Measurements from ENCODE around the gene MYEOV. TPM values are rescaled to one million over a fixed set of nuclear protein-coding genes. Genes with fewer than 3 reads are reported as not detected.

Gene MYEOV
- total RNA-seq, 1 donor from 2014 or later, result not detected

DNA sequence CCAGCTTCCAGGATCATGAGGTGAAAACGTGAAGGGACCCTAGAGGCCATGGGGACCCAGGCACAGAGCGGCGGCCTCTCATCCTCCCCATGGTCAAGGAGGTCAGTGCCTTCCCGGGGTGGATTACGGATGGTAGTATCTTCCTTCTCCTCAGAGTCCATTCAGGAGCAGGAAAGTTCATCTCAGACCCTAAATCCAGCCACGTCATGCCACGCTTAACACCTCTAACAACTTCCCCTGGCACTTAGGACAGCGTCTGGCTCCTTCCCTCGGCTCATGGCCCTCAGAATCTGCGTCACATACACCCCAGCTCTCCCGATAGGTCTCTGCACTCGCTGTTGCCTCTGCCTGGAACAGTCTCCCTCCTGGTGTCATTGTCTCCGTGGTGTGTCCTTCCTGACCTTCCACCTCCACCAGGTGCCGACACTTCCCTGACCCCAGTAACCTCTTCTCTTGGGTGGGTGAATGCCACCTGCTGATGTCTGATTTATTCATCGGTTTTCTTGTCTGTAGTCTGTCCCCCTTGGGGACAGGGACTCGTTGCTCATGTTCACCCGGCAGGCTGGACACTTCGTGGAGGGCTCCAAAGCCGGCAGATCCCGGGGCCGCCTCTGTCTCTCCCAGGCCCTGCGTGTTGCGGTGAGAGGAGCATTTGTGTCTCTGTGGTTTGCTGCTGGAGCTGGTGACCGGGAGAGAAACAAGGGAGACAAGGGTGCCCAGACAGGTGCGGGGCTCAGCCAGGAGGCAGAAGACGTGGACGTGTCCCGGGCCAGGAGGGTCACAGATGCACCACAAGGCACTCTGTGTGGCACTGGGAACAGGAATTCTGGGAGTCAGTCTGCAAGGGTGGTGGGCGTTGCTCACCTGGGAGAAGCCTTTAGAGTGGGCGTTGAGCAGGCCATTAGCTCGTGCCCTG is 1.4 kb downstream of the MYEOV start:
- no peak for DNase-seq (ENCODE audit: low spot score)
- no peaks in the 10 kb centered on the region for H3K36me3 Mint-ChIP-seq (ENCODE audit: low read depth, unreplicated experiment)
- no peak overlapping the region for H3K4me3 Mint-ChIP-seq (ENCODE audit: unreplicated experiment)
- no peak overlapping the region for H3K27ac Mint-ChIP-seq (ENCODE audit: unreplicated experiment)
- H3K9me3 Mint-ChIP-seq (ENCODE audit: unreplicated experiment), result no peaks in the 10 kb centered on the region
- H3K27me3 Mint-ChIP-seq (ENCODE audit: unreplicated experiment), result peaks cover 8% of the 10 kb centered on the region
- peaks cover 6% of the 10 kb centered on the region for H3K4me1 Mint-ChIP-seq (ENCODE audit: unreplicated experiment)
- TF ChIP-seq, protein P1, sequence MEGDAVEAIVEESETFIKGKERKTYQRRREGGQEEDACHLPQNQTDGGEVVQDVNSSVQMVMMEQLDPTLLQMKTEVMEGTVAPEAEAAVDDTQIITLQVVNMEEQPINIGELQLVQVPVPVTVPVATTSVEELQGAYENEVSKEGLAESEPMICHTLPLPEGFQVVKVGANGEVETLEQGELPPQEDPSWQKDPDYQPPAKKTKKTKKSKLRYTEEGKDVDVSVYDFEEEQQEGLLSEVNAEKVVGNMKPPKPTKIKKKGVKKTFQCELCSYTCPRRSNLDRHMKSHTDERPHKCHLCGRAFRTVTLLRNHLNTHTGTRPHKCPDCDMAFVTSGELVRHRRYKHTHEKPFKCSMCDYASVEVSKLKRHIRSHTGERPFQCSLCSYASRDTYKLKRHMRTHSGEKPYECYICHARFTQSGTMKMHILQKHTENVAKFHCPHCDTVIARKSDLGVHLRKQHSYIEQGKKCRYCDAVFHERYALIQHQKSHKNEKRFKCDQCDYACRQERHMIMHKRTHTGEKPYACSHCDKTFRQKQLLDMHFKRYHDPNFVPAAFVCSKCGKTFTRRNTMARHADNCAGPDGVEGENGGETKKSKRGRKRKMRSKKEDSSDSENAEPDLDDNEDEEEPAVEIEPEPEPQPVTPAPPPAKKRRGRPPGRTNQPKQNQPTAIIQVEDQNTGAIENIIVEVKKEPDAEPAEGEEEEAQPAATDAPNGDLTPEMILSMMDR (IDR thresholded peaks at IDR 0.05; ENCODE audit: unreplicated experiment), result no peak

DNA sequence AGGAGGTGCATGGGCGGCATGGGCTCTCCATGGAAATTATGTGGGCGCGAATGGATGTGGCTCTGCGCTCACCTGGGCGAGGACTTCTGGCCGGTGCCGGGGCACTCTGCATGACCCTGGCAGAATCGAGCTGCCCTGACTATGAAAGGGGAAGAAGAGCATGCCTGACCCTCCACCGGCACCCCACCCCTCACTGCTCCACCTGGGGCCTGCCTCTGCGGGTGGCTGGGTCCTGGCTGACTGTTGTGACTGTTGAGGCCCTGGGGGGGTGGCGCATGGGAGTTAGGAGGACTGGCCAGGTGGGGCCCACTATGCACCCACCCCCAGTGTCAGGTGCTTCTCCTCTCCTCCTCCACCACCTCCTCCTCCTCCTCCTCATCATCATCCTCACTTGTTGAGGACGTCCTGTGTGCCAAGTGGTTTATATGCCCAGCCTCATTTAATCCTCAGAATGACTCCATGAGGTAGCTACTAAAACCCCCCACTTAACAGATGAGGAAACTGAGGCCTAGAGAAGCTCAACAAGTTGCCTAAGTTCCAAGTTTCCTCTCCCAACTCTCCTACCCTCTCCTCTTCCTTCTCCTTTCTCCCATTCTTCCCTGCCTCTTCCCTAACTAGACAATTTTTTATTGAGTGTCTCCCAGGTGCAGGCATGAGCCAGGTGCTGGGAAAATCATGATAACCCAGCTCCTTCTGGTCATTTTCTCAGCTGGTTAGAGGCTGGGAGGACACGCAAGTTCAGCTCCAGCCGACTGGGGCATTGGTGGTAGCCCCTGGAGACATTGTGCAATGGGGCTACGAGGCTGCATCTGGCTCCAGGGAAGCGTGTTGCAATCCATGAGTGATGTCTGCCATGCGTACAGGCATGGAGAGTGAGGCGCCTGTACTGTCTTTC is 2.3 kb downstream of the MYEOV start:
- DNase-seq (ENCODE audit: low spot score), result no peak
- TF ChIP-seq, protein P1 (IDR thresholded peaks at IDR 0.05; ENCODE audit: unreplicated experiment), result no peak
- no peak overlapping the region for H3K4me3 Mint-ChIP-seq (ENCODE audit: unreplicated experiment)
- H3K9me3 Mint-ChIP-seq (ENCODE audit: unreplicated experiment), result no peaks in the 10 kb centered on the region
- H3K27ac Mint-ChIP-seq (ENCODE audit: unreplicated experiment), result no peak overlapping the region
- H3K27me3 Mint-ChIP-seq (ENCODE audit: unreplicated experiment), result peaks cover 16% of the 10 kb centered on the region
- H3K36me3 Mint-ChIP-seq (ENCODE audit: low read depth, unreplicated experiment), result peaks cover 7% of the 10 kb centered on the region
- peaks cover 6% of the 10 kb centered on the region for H3K4me1 Mint-ChIP-seq (ENCODE audit: unreplicated experiment)

DNA sequence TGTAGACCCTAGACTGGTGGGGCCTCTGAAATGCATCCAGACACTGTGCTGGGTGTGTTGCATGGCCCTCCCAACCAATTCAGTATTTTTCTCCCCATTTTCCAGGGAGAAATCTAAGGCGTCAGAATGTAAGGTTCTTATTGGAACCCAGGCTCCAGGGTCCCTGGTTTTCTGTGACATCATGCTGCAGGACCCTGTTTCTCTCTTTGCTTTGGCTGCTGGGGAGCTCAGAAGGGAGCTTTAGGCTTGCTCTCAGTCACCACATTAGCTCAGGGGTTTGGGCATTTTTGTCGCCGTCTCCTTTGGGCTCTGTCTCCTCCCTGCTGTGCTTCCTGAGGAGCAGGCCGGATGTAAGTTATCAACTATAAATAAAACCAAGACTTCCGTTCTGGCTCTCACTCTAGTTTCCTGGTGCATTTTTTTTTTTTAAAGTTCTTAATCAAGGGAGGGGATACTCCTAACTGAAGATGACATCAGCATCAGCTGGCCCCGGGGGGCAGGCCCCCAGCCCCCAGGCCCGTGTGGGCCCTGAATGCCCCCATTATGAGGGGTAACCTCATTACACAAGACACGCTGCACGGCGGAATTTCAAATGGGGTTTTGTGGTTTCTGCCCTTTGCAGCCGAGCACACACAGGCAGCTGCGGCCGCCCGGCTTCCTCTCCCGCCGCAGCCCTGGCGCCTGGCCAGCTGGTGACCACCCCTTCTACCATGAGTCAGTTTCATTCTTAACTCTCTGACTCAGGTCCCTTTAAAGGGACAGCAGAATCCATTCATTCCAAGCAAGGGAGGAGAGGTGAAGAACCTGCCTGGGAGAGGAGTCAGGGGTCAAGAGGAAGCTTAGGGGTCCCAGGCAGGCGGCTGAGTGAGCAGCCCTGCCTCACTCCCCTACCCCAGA is 3.2 kb downstream of the MYEOV start:
- H3K4me3 Mint-ChIP-seq (ENCODE audit: unreplicated experiment), result no peak overlapping the region

DNA sequence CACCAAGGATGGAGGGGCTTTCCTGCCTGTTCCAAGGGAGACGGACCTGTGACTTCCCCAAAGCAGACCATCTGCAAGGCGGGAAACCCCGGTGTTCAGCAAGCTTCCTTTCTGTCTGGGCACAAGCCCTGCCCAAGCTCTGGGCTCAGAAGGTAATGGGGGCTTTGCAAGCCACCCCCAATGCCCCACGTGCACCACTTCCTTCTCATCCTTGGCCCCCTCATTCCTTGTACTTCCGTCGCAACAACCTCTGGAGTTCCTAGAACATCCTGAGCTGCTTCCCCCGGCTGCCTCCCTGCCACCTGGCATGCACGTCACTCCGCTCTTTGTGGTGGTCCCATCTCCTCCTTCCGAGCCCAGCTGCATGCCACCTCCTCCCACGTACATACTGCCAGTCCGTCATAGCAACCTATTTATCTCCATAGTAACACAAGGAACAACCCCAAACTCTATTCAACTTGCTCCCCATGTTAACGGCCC is 3.9 kb downstream of the MYEOV start:
- Mint-ChIP-seq H3K4me3 (ENCODE audit: unreplicated experiment) (no peak overlapping the region), H3K27me3 (ENCODE audit: unreplicated experiment) (peaks cover 16% of the 10 kb centered on the region), H3K27ac (ENCODE audit: unreplicated experiment) (peak overlapping the region; percentile 38), H3K9me3 (ENCODE audit: unreplicated experiment) (no peaks in the 10 kb centered on the region), H3K4me1 (ENCODE audit: unreplicated experiment) (peaks cover 6% of the 10 kb centered on the region), H3K36me3 (ENCODE audit: low read depth, unreplicated experiment) (peaks cover 7% of the 10 kb centered on the region)
- TF ChIP-seq, protein P1 (IDR thresholded peaks at IDR 0.05; ENCODE audit: unreplicated experiment), result no peak
- DNase-seq (ENCODE audit: low spot score), result no peak

More for the DNA sequence above, 3.2 kb downstream of the MYEOV start:
- Mint-ChIP-seq H3K27ac (ENCODE audit: unreplicated experiment) (no peak overlapping the region), H3K36me3 (ENCODE audit: low read depth, unreplicated experiment) (peaks cover 7% of the 10 kb centered on the region), H3K27me3 (ENCODE audit: unreplicated experiment) (peaks cover 16% of the 10 kb centered on the region), H3K9me3 (ENCODE audit: unreplicated experiment) (no peaks in the 10 kb centered on the region), H3K4me1 (ENCODE audit: unreplicated experiment) (peaks cover 6% of the 10 kb centered on the region)
- TF ChIP-seq, protein P1 (IDR thresholded peaks at IDR 0.05; ENCODE audit: unreplicated experiment), result no peak
- no peak for DNase-seq (ENCODE audit: low spot score)

Data from endothelial cell (in vitro differentiated cells).